HCT116 (cell line): ENCODE measurements around the gene IGDCC3. TPM values are rescaled to one million over a fixed set of nuclear protein-coding genes. Genes with fewer than 3 reads are reported as not detected.

Experiments used
- ATAC-seq: fragments of 200-7000 bp; cut with Tn5 transposase; 2 replicates; pipeline ENCODE4 v1.9.1; 2020; ENCODE audit warnings: mild to moderate bottlenecking, moderate library complexity
- BruUV-seq: library from RNA; stranded (reverse); fragments of 400-500 nt; replicated peaks from 2 replicates; lab custom pipeline; 2021; lab: Mats Ljungman, UMichigan
- CTCF ChIA-PET: fragments of 300-600 bp; sonication (Branson Sonifier 250); formaldehyde crosslinking; loops from one replicate; lab custom pipeline; 2021; ENCODE audit warnings: antibody characterized with exemption; lab: Charles Lee
- POLR2A ChIA-PET: fragments of 300-600, 350-600 bp; sonication (Branson Sonifier 250); formaldehyde crosslinking; loops from one replicate; lab custom pipeline; 2021; ENCODE audit warnings: antibody characterized with exemption; lab: Charles Lee
- RAD21 ChIA-PET, 2 experiments: fragments of 300-600 bp; sonication (Branson Sonifier 250); formaldehyde crosslinking; loops; one replicate each; lab custom pipeline; 2023; ENCODE audit warnings: low total read pairs in 2 of 2; ENCODE audit not compliant: uncharacterized antibody in 2 of 2, unreplicated experiment in 2 of 2, low non-redundant PET in 1 of 2; lab: Charles Lee
- DNase-seq: peaks from one replicate; pipeline ENCODE4 v3.0.0-alpha.2; 2010; ENCODE audit warnings: low read depth, low spot score
- H2AFZ ChIP-seq: fragments of 200-600 bp; shearing (Covaris generic), sonication (generic); 2 replicates; pipeline ENCODE4 v1.6.1; 2017; ENCODE audit warnings: low read depth, mixed run types, mixed read lengths, antibody characterized with exemption, low read length; ENCODE audit not compliant: poor library complexity, severe bottlenecking
- H3K27ac ChIP-seq: 2 replicates; pipeline ENCODE4 v1.5.1; 2012; ENCODE audit warnings: low read depth, low read length
- H3K27me3 ChIP-seq: fragments of 200-600 bp; sonication (generic); 2 replicates; pipeline ENCODE4 v1.6.1; 2016; ENCODE audit warnings: mixed run types, low read length, mixed read lengths; ENCODE audit not compliant: insufficient read depth
- H3K36me3 ChIP-seq, 2 experiments: fragments of 200-500 bp in 1 of 2; fragments of 200-600 bp in 1 of 2; sonication (Bioruptor generic) in 1 of 2; sonication (generic) in 1 of 2; 2 replicates each; pipeline versions ENCODE4 v1.5.1 to v1.6.1; 2014 to 2016; ENCODE audit warnings: low read length in 2 of 2, inconsistent platforms in 1 of 2, mixed read lengths in 1 of 2, mixed run types in 1 of 2; ENCODE audit not compliant: insufficient read depth in 2 of 2, control insufficient read depth in 1 of 2
- H3K4me1 ChIP-seq, 2 experiments: fragments of 200-600 bp in 1 of 2; sonication (generic) in 1 of 2; 2 replicates each; pipeline versions ENCODE4 v1.5.1 to v1.6.1; 2012 to 2017; ENCODE audit warnings: low read length in 2 of 2, inconsistent platforms in 1 of 2, mild to moderate bottlenecking in 1 of 2, mixed read lengths in 1 of 2, mixed run types in 1 of 2, moderate library complexity in 1 of 2; ENCODE audit not compliant: insufficient read depth in 2 of 2, control insufficient read depth in 1 of 2
- H3K4me2 ChIP-seq: fragments of 200-600 bp; sonication (generic); 2 replicates; pipeline ENCODE4 v1.6.1; 2017; ENCODE audit warnings: mixed run types, low read length, mixed read lengths
- H3K4me3 ChIP-seq, 2 experiments: fragments of 200-600 bp in 1 of 2; sonication (generic) in 1 of 2; replicated peaks in 1 of 2; 2 replicates each; pipeline ENCODE4 v1.5.1; 2011 to 2016; ENCODE audit warnings: low read length in 2 of 2, control low read depth in 1 of 2, low read depth in 1 of 2, mild to moderate bottlenecking in 1 of 2, mixed read lengths in 1 of 2, mixed run types in 1 of 2
- H3K79me2 ChIP-seq: fragments of 200-600 bp; sonication (generic); 2 replicates; pipeline ENCODE4 v1.6.1; 2017; ENCODE audit warnings: mild to moderate bottlenecking, mixed run types, low read length, moderate library complexity, mixed read lengths; ENCODE audit not compliant: insufficient read depth
- H3K9ac ChIP-seq: fragments of 200-600 bp; sonication (generic); 2 replicates; pipeline ENCODE4 v1.6.1; 2016; ENCODE audit warnings: low read length, mixed read lengths
- H3K9me2 ChIP-seq: fragments of 200-600 bp; sonication (generic), shearing (Covaris generic); 2 replicates; pipeline ENCODE4 v1.6.1; 2017; ENCODE audit warnings: mixed run types, mild to moderate bottlenecking, moderate library complexity; ENCODE audit not compliant: insufficient read depth
- H3K9me3 ChIP-seq, 2 experiments: fragments of 200-500 bp in 1 of 2; fragments of 200-600 bp in 1 of 2; sonication (Bioruptor generic) in 1 of 2; sonication (generic) in 1 of 2; 2 replicates each; pipeline ENCODE4 v1.6.1; 2014 to 2017; ENCODE audit warnings: low read length in 2 of 2, mixed read lengths in 2 of 2, inconsistent platforms in 1 of 2, low read depth in 1 of 2, mild to moderate bottlenecking in 1 of 2, mixed run types in 1 of 2, moderate library complexity in 1 of 2; ENCODE audit not compliant: control insufficient read depth in 1 of 2, insufficient read depth in 1 of 2
- H4K20me1 ChIP-seq: fragments of 200-600 bp; sonication (generic), shearing (Covaris generic); 2 replicates; pipeline ENCODE4 v1.6.1; 2017; ENCODE audit warnings: mixed run types, mild to moderate bottlenecking, moderate library complexity; ENCODE audit not compliant: insufficient read depth
- ATF3 ChIP-seq: IDR thresholded peaks from 2 replicates; pipeline ENCODE4 v1.6.1; 2012
- CBX3 ChIP-seq: IDR thresholded peaks from 2 replicates; pipeline ENCODE4 v1.6.1; 2012; ENCODE audit warnings: low read depth
- ELF1 ChIP-seq: IDR thresholded peaks from 2 replicates; pipeline ENCODE4 v1.6.1; 2012; ENCODE audit warnings: low read depth, borderline replicate concordance
- FOSL1 ChIP-seq: IDR thresholded peaks from 2 replicates; pipeline ENCODE4 v1.6.1; 2012; ENCODE audit warnings: low read depth
- JUND ChIP-seq: IDR thresholded peaks from 2 replicates; pipeline ENCODE4 v1.6.1; 2012
- SRF ChIP-seq: IDR thresholded peaks from 2 replicates; pipeline ENCODE4 v1.6.1; 2012; ENCODE audit warnings: low read depth
- intact Hi-C: fragments of 100-400 bp; cut with micrococcal nuclease; formaldehyde crosslinking; loops from 2 replicates; pipeline ENCODE4 v1.10.0; 2022
- total RNA-seq: library from RNA; stranded (reverse); gene quantifications from one replicate; pipeline ENCODE4 v1.2.1, GENCODE V29; 2021; ENCODE audit not compliant: unreplicated experiment

IGDCC3 gene
- total RNA-seq, 1 experiment from 2014 or later = 0.44 TPM

- Histone ChIP-seq H3K4me1 (peaks cover 0 to 7% of the 10 kb centered on the region in 2 experiments; a peak in 1 of 4 replicates), H3K27ac (no peak overlapping the region), H3K9me2 (no peaks in the 10 kb centered on the region), H3K4me3 (no peak overlapping the region), H2AFZ (no peak overlapping the region), H3K36me3 (no peaks in the 10 kb centered on the region), H3K79me2 (no peaks in the 10 kb centered on the region), H3K9ac (no peak overlapping the region), H4K20me1 (no peaks in the 10 kb centered on the region), H3K27me3 (no peaks in the 10 kb centered on the region), H3K9me3 (no peaks in the 10 kb centered on the region), H3K4me2 (no peak overlapping the region)
- no peak for ATAC-seq
- RAD21 ChIA-PET = no interaction called here
- intact Hi-C loops = no loop called here
- no peak for DNase-seq
- TF ChIP-seq CBX3 (no peak), ATF3 (no peak)
- CTCF ChIA-PET = no interaction called here
- POLR2A ChIA-PET = no interaction called here
- no TSS peak for BruUV-seq
These were observed 30.7 kb upstream of the IGDCC3 start for GRCh38 chr15:65408324-65409035.

- no peak for DNase-seq
- H4K20me1 ChIP-seq = no peaks in the 10 kb centered on the region
- H3K4me3 ChIP-seq = no peak overlapping the region
- no TSS peak for BruUV-seq
- CTCF ChIA-PET = interaction anchor here (2.2 kb wide), 1 partner anchor 22 kb away, joined by 6 read pairs; no protein-coding TSS in a partner anchor
- RAD21 ChIA-PET = no interaction called here
- no peak for TF ChIP-seq ELF1
- no peak for TF ChIP-seq FOSL1
- no peak for TF ChIP-seq JUND
- no peak for TF ChIP-seq SRF
- no peaks in the 10 kb centered on the region for H3K36me3 ChIP-seq
- H3K4me1 ChIP-seq = peaks cover 0 to 8% of the 10 kb centered on the region in 2 experiments; a peak in 2 of 4 replicates
- no peaks in the 10 kb centered on the region for H3K79me2 ChIP-seq
- H3K9me2 ChIP-seq = no peaks in the 10 kb centered on the region
- H3K9ac ChIP-seq = no peak overlapping the region
- no peak overlapping the region for H3K27ac ChIP-seq
- ATAC-seq = no peak
- H2AFZ ChIP-seq = no peak overlapping the region
- intact Hi-C loops = no loop called here
- H3K4me2 ChIP-seq = no peak overlapping the region
- POLR2A ChIA-PET = interaction anchor here (1.4 kb wide), 1 partner anchor 102 kb away, joined by 5 read pairs; the partner anchor contains the start of gene RNU5B-1
- H3K27me3 ChIP-seq = no peaks in the 10 kb centered on the region
- H3K9me3 ChIP-seq = no peaks in the 10 kb centered on the region
These were observed 28.7 kb upstream of the IGDCC3 start for GRCh38 chr15:65406424-65407000.
